Measurements from ENCODE around the gene TRAPPC12.

GRCh38 chr2:3408781-3409180 is 29.3 kb downstream of the TRAPPC12 start:
- TF ChIP-seq CTCF (IDR thresholded peaks at IDR 0.05) (no peak), ZFX (IDR thresholded peaks at IDR 0.05; ENCODE audit: borderline replicate concordance) (no peak)

Measured in 22Rv1 (cell line).